ENCODE measurements around the gene DGKB. TPM values are rescaled to one million over a fixed set of nuclear protein-coding genes. Genes with fewer than 3 reads are reported as not detected.

Gene DGKB
- total RNA-seq, 4 donors from 2014 or later, result 0.78 to 2.5 (median 1.5) TPM

- WGBS, 2 donors, result 89 to 90% methylated on average over 5 of the region's 5 CpGs
These were observed 359.9 kb downstream of the DGKB start for GRCh38 chr7:14542624-14543023.

GRCh38 chr7:14521183-14521582 is 381.4 kb downstream of the DGKB start:
- TF ChIP-seq CTCF (IDR thresholded peaks at IDR 0.05) (no peak), EP300 (IDR thresholded peaks at IDR 0.05) (no peak), POLR2A (IDR thresholded peaks at IDR 0.05) (no peak)
- WGBS, 2 donors, result 66 to 69% methylated on average over 3 of the region's 3 CpGs

More at GRCh38 chr7:14542624-14543023, 359.9 kb downstream of the DGKB start:
- Histone ChIP-seq H3K4me1 (no peaks in the 10 kb centered on the region), H3K27me3 (no peaks in the 10 kb centered on the region), H3K4me3 (no peak overlapping the region), H3K36me3 (no peaks in the 10 kb centered on the region), H3K27ac (no peak overlapping the region), H3K9me3 (no peaks in the 10 kb centered on the region)
- TF ChIP-seq CTCF (IDR thresholded peaks at IDR 0.05) (no peak), EP300 (IDR thresholded peaks at IDR 0.05) (no peak), POLR2A (IDR thresholded peaks at IDR 0.05) (no peak)
- no peak for DNase-seq (ENCODE audit: low spot score in 2 of 2)

GRCh38 chr7:14510268-14510667 is 392.3 kb downstream of the DGKB start:
- TF ChIP-seq EP300 (IDR thresholded peaks at IDR 0.05) (no peak), CTCF (IDR thresholded peaks at IDR 0.05) (no peak), POLR2A (IDR thresholded peaks at IDR 0.05) (no peak)
- Histone ChIP-seq H3K9me3 (peaks cover 0 to 15% (median 0%) of the 10 kb centered on the region in 4 donors), H3K27me3 (no peaks in the 10 kb centered on the region), H3K36me3 (no peaks in the 10 kb centered on the region), H3K4me3 (no peak overlapping the region), H3K27ac (no peak overlapping the region), H3K4me1 (no peaks in the 10 kb centered on the region)
- no peak for DNase-seq (ENCODE audit: low spot score in 2 of 2)
- WGBS, 2 donors, result 90 to 93% methylated on average over 2 of the region's 2 CpGs

More at GRCh38 chr7:14521183-14521582, 381.4 kb downstream of the DGKB start:
- Histone ChIP-seq H3K4me3 (no peak overlapping the region), H3K9me3 (no peaks in the 10 kb centered on the region), H3K4me1 (no peaks in the 10 kb centered on the region), H3K27ac (no peak overlapping the region), H3K36me3 (no peaks in the 10 kb centered on the region), H3K27me3 (no peaks in the 10 kb centered on the region)
- no peak for DNase-seq (ENCODE audit: low spot score in 2 of 2)

- no peak overlapping the region for H3K4me3 ChIP-seq
- peaks cover 0 to 2% (median 0%) of the 10 kb centered on the region in 4 donors for H3K4me1 ChIP-seq
- DNase-seq (ENCODE audit: low spot score in 2 of 2), result no peak
- peaks cover 0 to 15% (median 0%) of the 10 kb centered on the region in 4 donors for H3K9me3 ChIP-seq
- WGBS, 2 donors, result 61 to 67% methylated on average over 3 of the region's 3 CpGs
- H3K27ac ChIP-seq, result no peak overlapping the region
- no peaks in the 10 kb centered on the region for H3K36me3 ChIP-seq
- no peak for TF ChIP-seq POLR2A (IDR thresholded peaks at IDR 0.05)
- no peak for TF ChIP-seq EP300 (IDR thresholded peaks at IDR 0.05)
- TF ChIP-seq CTCF (IDR thresholded peaks at IDR 0.05), result no peak
- H3K27me3 ChIP-seq, result no peaks in the 10 kb centered on the region
These were observed 394.9 kb downstream of the DGKB start for GRCh38 chr7:14507617-14508016.

GRCh38 chr7:14505906-14506305 is 396.6 kb downstream of the DGKB start:
- no peak overlapping the region for H3K27ac ChIP-seq
- H3K36me3 ChIP-seq, result no peaks in the 10 kb centered on the region
- TF ChIP-seq CTCF (IDR thresholded peaks at IDR 0.05) (no peak), EP300 (IDR thresholded peaks at IDR 0.05) (no peak), POLR2A (IDR thresholded peaks at IDR 0.05) (no peak)
- DNase-seq (ENCODE audit: low spot score in 2 of 2), result no peak
- WGBS, 2 donors, result 59 to 71% methylated on average over 2 of the region's 2 CpGs
- no peaks in the 10 kb centered on the region for H3K27me3 ChIP-seq
- peaks cover 0 to 18% (median 0%) of the 10 kb centered on the region in 4 donors for H3K9me3 ChIP-seq
- peaks cover 0 to 2% (median 0%) of the 10 kb centered on the region in 4 donors for H3K4me1 ChIP-seq
- no peak overlapping the region for H3K4me3 ChIP-seq
